HEK293T (cell line): ENCODE results near the gene RGP1.

Experiments used
- BHLHE40 ChIP-seq: fragments of 450-650 bp; IDR thresholded peaks from 2 replicates; pipeline ENCODE4 v1.6.1; 2016; ENCODE audit warnings: mild to moderate bottlenecking, moderate library complexity, borderline replicate concordance
- ELF4 ChIP-seq: fragments of 450-650 bp; IDR thresholded peaks from 2 replicates; pipeline ENCODE4 v1.6.1; 2017; ENCODE audit warnings: antibody characterized with exemption
- FOXA1 ChIP-seq: fragments of 450-650 bp; IDR thresholded peaks from 2 replicates; pipeline ENCODE4 v1.6.1; 2016; ENCODE audit warnings: mild to moderate bottlenecking
- FOXK2 ChIP-seq: fragments of 450-650 bp; IDR thresholded peaks from 2 replicates; pipeline ENCODE4 v1.6.1; 2016; ENCODE audit warnings: mild to moderate bottlenecking
- FOXM1 ChIP-seq: fragments of 450-650 bp; IDR thresholded peaks from 2 replicates; pipeline ENCODE4 v1.6.1; 2017; ENCODE audit warnings: mild to moderate bottlenecking, borderline replicate concordance
- HDGF ChIP-seq: fragments of 450-650 bp; IDR thresholded peaks from 2 replicates; pipeline ENCODE4 v1.6.1; 2017; ENCODE audit warnings: antibody characterized with exemption, borderline replicate concordance
- L3MBTL2 ChIP-seq: fragments of 450-650 bp; conservative IDR thresholded peaks from 2 replicates; pipeline ENCODE4 v1.6.1; 2016; ENCODE audit warnings: mild to moderate bottlenecking
- NFRKB ChIP-seq: fragments of 450-650 bp; IDR thresholded peaks from 2 replicates; pipeline ENCODE4 v1.6.1; 2016; ENCODE audit warnings: mild to moderate bottlenecking, moderate library complexity
- SP1 ChIP-seq: fragments of 450-650 bp; IDR thresholded peaks from 2 replicates; pipeline ENCODE4 v1.6.1; 2017
- SUZ12 ChIP-seq: fragments of 450-650 bp; IDR thresholded peaks from 2 replicates; pipeline ENCODE4 v1.6.1; 2016; ENCODE audit warnings: mild to moderate bottlenecking
- TARDBP ChIP-seq: fragments of 450-650 bp; IDR thresholded peaks from 2 replicates; pipeline ENCODE4 v1.6.1; 2016
- ZNF384 ChIP-seq: fragments of 450-650 bp; IDR thresholded peaks from 2 replicates; pipeline ENCODE4 v1.6.1; 2016
- TF ChIP-seq, protein P1 (sequence below): fragments of 450-650 bp; IDR thresholded peaks from 2 replicates; pipeline ENCODE4 v1.6.1; 2016

- no peak for TF ChIP-seq SP1
- no peak for TF ChIP-seq FOXM1
- TF ChIP-seq NFRKB: no peak
- TF ChIP-seq SUZ12: no peak
- TF ChIP-seq ZNF384: no peak
- TF ChIP-seq BHLHE40: no peak
- TF ChIP-seq FOXK2: no peak
- no peak for TF ChIP-seq TARDBP
- no peak for TF ChIP-seq HDGF
- TF ChIP-seq, protein P1, sequence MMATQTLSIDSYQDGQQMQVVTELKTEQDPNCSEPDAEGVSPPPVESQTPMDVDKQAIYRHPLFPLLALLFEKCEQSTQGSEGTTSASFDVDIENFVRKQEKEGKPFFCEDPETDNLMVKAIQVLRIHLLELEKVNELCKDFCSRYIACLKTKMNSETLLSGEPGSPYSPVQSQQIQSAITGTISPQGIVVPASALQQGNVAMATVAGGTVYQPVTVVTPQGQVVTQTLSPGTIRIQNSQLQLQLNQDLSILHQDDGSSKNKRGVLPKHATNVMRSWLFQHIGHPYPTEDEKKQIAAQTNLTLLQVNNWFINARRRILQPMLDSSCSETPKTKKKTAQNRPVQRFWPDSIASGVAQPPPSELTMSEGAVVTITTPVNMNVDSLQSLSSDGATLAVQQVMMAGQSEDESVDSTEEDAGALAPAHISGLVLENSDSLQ: no peak
- TF ChIP-seq FOXA1: no peak
- TF ChIP-seq L3MBTL2: no peak
- TF ChIP-seq ELF4: no peak
Observed at GRCh38 chr9:35755071-35755470, 6.0 kb downstream of the RGP1 start.
